H9 (cell line): Measurements from ENCODE around the gene MSI2. TPM values are rescaled to one million over a fixed set of nuclear protein-coding genes. Genes with fewer than 3 reads are reported as not detected.

Experiments
- DNase-seq: peaks from one replicate; pipeline ENCODE4 v3.0.0-alpha.2; 2017
- H2AFZ ChIP-seq: one replicate; pipeline ENCODE4 v1.6.1; 2013; ENCODE audit warnings: mild to moderate bottlenecking, low read length, control low read depth, moderate library complexity
- H2AK5ac ChIP-seq: 2 replicates; pipeline ENCODE4 v1.6.1; 2013; ENCODE audit warnings: low read length, control low read depth, mixed read lengths; ENCODE audit not compliant: insufficient read length
- H2BK120ac ChIP-seq: one replicate; pipeline ENCODE4 v1.6.1; 2013; ENCODE audit warnings: low read depth, mild to moderate bottlenecking, low read length, control low read depth, inconsistent platforms; ENCODE audit not compliant: poor library complexity, severe bottlenecking
- H2BK12ac ChIP-seq: 2 replicates; pipeline ENCODE4 v1.6.1; 2013; ENCODE audit warnings: low read length, control low read depth, mixed read lengths, low read depth; ENCODE audit not compliant: insufficient read length
- H2BK15ac ChIP-seq: 2 replicates; pipeline ENCODE4 v1.6.1; 2013; ENCODE audit warnings: low read depth, low read length, control low read depth
- H2BK20ac ChIP-seq: one replicate; pipeline ENCODE4 v1.6.1; 2013; ENCODE audit warnings: low read depth, mild to moderate bottlenecking, low read length, control low read depth, inconsistent platforms; ENCODE audit not compliant: poor library complexity, severe bottlenecking
- H2BK5ac ChIP-seq: 2 replicates; pipeline ENCODE4 v1.6.1; 2013; ENCODE audit warnings: low read length, control low read depth, mixed read lengths; ENCODE audit not compliant: insufficient read length
- H3K14ac ChIP-seq: 2 replicates; pipeline ENCODE4 v1.6.1; 2013; ENCODE audit warnings: low read length, control low read depth; ENCODE audit not compliant: insufficient read depth
- H3K18ac ChIP-seq: 2 replicates; pipeline ENCODE4 v1.6.1; 2013; ENCODE audit warnings: low read depth, mild to moderate bottlenecking, mixed read lengths, low read length, control low read depth; ENCODE audit not compliant: insufficient read length
- H3K23ac ChIP-seq: 2 replicates; pipeline ENCODE4 v1.6.1; 2013; ENCODE audit warnings: low read length, control low read depth, mixed read lengths, low read depth; ENCODE audit not compliant: insufficient read length
- H3K23me2 ChIP-seq: 2 replicates; pipeline ENCODE4 v1.6.1; 2013; ENCODE audit warnings: low read depth, mild to moderate bottlenecking, mixed read lengths, low read length, control low read depth; ENCODE audit not compliant: insufficient read length, poor library complexity, severe bottlenecking
- H3K27ac ChIP-seq: 2 replicates; pipeline ENCODE4 v1.5.1; 2013; ENCODE audit warnings: low read length, control low read depth, mixed read lengths, low read depth; ENCODE audit not compliant: insufficient read length
- H3K27me3 ChIP-seq: 2 replicates; pipeline ENCODE4 v1.6.1; 2013; ENCODE audit warnings: low read length, control low read depth, inconsistent platforms; ENCODE audit not compliant: insufficient read depth
- H3K4ac ChIP-seq: 2 replicates; pipeline ENCODE4 v1.6.1; 2013; ENCODE audit warnings: low read depth, mild to moderate bottlenecking, control low read depth, inconsistent platforms, low read length, moderate library complexity
- H3K4me1 ChIP-seq: 2 replicates; pipeline ENCODE4 v1.6.1; 2013; ENCODE audit warnings: low read length, control low read depth, inconsistent platforms; ENCODE audit not compliant: insufficient read depth
- H3K4me2 ChIP-seq: 2 replicates; pipeline ENCODE4 v1.6.1; 2013; ENCODE audit warnings: low read length, control low read depth, mixed read lengths; ENCODE audit not compliant: insufficient read length, insufficient read depth
- H3K56ac ChIP-seq: 2 replicates; pipeline ENCODE4 v1.6.1; 2013; ENCODE audit warnings: low read depth, mild to moderate bottlenecking, mixed read lengths, low read length, control low read depth; ENCODE audit not compliant: insufficient read length
- H3K79me1 ChIP-seq: 2 replicates; pipeline ENCODE4 v1.6.1; 2013; ENCODE audit warnings: low read depth, mild to moderate bottlenecking, moderate library complexity, low read length, control low read depth, inconsistent platforms; ENCODE audit not compliant: insufficient read depth, poor library complexity, severe bottlenecking
- H3K79me2 ChIP-seq: 2 replicates; pipeline ENCODE4 v1.6.1; 2013; ENCODE audit warnings: low read length, control low read depth, inconsistent platforms; ENCODE audit not compliant: insufficient read depth
- H3K9ac ChIP-seq: 2 replicates; pipeline ENCODE4 v1.6.1; 2013; ENCODE audit warnings: low read length, control low read depth, mixed read lengths; ENCODE audit not compliant: insufficient read length; ENCODE audit errors: extremely low read depth
- H3K9me3 ChIP-seq: one replicate; pipeline ENCODE4 v1.6.1; 2013; ENCODE audit warnings: low read depth, low read length, inconsistent platforms; ENCODE audit not compliant: control insufficient read depth
- H3T11ph ChIP-seq: one replicate; pipeline ENCODE4 v1.6.1; 2013; ENCODE audit warnings: mild to moderate bottlenecking, low read length, control low read depth, inconsistent platforms
- H4K20me1 ChIP-seq: one replicate; pipeline ENCODE4 v1.6.1; 2013; ENCODE audit not compliant: control insufficient read depth, insufficient read length, insufficient read depth
- H4K5ac ChIP-seq: 2 replicates; pipeline ENCODE4 v1.6.1; 2013; ENCODE audit warnings: low read depth, mild to moderate bottlenecking, mixed read lengths, low read length, control low read depth; ENCODE audit not compliant: insufficient read length
- H4K8ac ChIP-seq: replicated peaks from 2 replicates; pipeline ENCODE4 v1.6.1; 2013; ENCODE audit warnings: low read length, control low read depth, mixed read lengths, low read depth; ENCODE audit not compliant: insufficient read length
- H4K91ac ChIP-seq: 2 replicates; pipeline ENCODE4 v1.6.1; 2013; ENCODE audit warnings: low read depth, mild to moderate bottlenecking, moderate library complexity, mixed read lengths, low read length, control low read depth; ENCODE audit not compliant: insufficient read length
- H3K27ac Mint-ChIP-seq, 3 experiments: 2 replicates in 2 of 3; 3 replicates in 1 of 3; pipeline ENCODE4 v1.8.0; 2020 to 2021; ENCODE audit warnings: mixed read lengths in 3 of 3, mild to moderate bottlenecking in 1 of 3, moderate library complexity in 1 of 3
- H3K27me3 Mint-ChIP-seq: 2 replicates; pipeline ENCODE4 v1.8.0; 2021; ENCODE audit warnings: low read depth, mild to moderate bottlenecking, moderate library complexity, mixed read lengths
- H3K36me3 Mint-ChIP-seq, 3 experiments: 2 replicates in 2 of 3; 3 replicates in 1 of 3; pipeline ENCODE4 v1.8.0; 2020 to 2021; ENCODE audit warnings: low read depth in 3 of 3, mixed read lengths in 3 of 3; ENCODE audit not compliant: insufficient read depth in 1 of 3
- H3K4me1 Mint-ChIP-seq, 2 experiments: 2 replicates each; pipeline ENCODE4 v1.8.0; 2020; ENCODE audit warnings: mixed read lengths in 2 of 2
- H3K4me3 Mint-ChIP-seq, 2 experiments: 2 replicates in 1 of 2; 3 replicates in 1 of 2; pipeline ENCODE4 v1.8.0; 2020 to 2021; ENCODE audit warnings: mild to moderate bottlenecking in 2 of 2, mixed read lengths in 2 of 2, moderate library complexity in 1 of 2
- H3K9me3 Mint-ChIP-seq, 2 experiments: 2 replicates in 1 of 2; 3 replicates in 1 of 2; pipeline ENCODE4 v1.8.0; 2020; ENCODE audit warnings: mild to moderate bottlenecking in 2 of 2, mixed read lengths in 2 of 2, moderate library complexity in 1 of 2
- WGBS: extraction: QIAGEN DNeasy Blood & Tissue Kit; methylation state at CpG from one replicate; pipeline ENCODE4 v1.1.7; 2013; ENCODE audit warnings: missing lambda C conversion rate, low lambda C conversion rate, mixed read lengths; ENCODE audit not compliant: insufficient read length; ENCODE audit errors: extremely low coverage; 5-methylcytosine and 5-hydroxymethylcytosine counted together
- total RNA-seq: library from RNA; stranded (reverse); gene quantifications from 2 replicates; pipeline ENCODE4 v1.2.1, GENCODE V29; 2021
- TF ChIP-seq, protein P1 (sequence below): fragments of 200-600 bp; sonication (generic); conservative IDR thresholded peaks from 3 replicates; pipeline ENCODE4 v1.8.0; 2021; ENCODE audit warnings: antibody characterized with exemption, mild to moderate bottlenecking

The MSI2 gene
- total RNA-seq, 1 experiment from 2014 or later, result 98.5 TPM

DNA sequence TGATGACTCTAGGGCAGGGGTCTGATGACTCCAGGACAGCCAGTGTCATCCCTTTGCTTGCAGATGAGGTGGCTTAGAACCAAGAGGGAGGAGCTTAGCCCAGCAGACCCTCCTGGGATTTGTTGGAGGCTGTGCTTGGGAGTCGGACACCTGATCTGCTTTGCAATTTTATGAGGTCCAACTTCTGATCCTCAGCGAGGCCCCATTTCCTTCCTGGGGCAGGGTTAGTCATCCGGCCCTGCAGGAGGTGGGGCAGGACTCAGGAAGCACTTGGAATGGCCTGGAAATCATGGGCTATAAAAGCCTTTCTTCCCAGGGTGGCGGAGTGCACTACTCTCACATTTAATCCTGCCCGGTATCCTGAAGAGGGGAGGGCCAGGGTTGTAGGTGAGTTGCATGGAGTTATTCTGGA lies 168.5 kb downstream of the MSI2 start:
- H3K18ac ChIP-seq, result no peak overlapping the region
- H2BK120ac ChIP-seq, result no peak overlapping the region
- peaks cover 6% of the 10 kb centered on the region for H3K4me1 ChIP-seq
- H3K9me3 ChIP-seq, result no peaks in the 10 kb centered on the region
- no peak overlapping the region for H2BK20ac ChIP-seq
- TF ChIP-seq, protein P1, sequence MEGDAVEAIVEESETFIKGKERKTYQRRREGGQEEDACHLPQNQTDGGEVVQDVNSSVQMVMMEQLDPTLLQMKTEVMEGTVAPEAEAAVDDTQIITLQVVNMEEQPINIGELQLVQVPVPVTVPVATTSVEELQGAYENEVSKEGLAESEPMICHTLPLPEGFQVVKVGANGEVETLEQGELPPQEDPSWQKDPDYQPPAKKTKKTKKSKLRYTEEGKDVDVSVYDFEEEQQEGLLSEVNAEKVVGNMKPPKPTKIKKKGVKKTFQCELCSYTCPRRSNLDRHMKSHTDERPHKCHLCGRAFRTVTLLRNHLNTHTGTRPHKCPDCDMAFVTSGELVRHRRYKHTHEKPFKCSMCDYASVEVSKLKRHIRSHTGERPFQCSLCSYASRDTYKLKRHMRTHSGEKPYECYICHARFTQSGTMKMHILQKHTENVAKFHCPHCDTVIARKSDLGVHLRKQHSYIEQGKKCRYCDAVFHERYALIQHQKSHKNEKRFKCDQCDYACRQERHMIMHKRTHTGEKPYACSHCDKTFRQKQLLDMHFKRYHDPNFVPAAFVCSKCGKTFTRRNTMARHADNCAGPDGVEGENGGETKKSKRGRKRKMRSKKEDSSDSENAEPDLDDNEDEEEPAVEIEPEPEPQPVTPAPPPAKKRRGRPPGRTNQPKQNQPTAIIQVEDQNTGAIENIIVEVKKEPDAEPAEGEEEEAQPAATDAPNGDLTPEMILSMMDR, result no peak
- H2AK5ac ChIP-seq, result no peak overlapping the region
- Mint-ChIP-seq H3K36me3 (peaks cover 3 to 11% (median 8%) of the 10 kb centered on the region in 3 experiments; a peak in 4 of 7 replicates), H3K4me3 (no peak overlapping the region), H3K9me3 (no peaks in the 10 kb centered on the region), H3K4me1 (peaks cover 30 to 34% of the 10 kb centered on the region in 2 experiments), H3K27ac (no peak overlapping the region), H3K27me3 (no peaks in the 10 kb centered on the region)
- no peak overlapping the region for H4K91ac ChIP-seq
- no peak overlapping the region for H3K56ac ChIP-seq
- no peaks in the 10 kb centered on the region for H4K20me1 ChIP-seq
- no peak overlapping the region for H3K4me2 ChIP-seq
- H3K23me2 ChIP-seq, result no peaks in the 10 kb centered on the region
- H3K9ac ChIP-seq, result no peak overlapping the region
- no peak for DNase-seq
- H3K4ac ChIP-seq, result no peak overlapping the region
- no peak overlapping the region for H3K27ac ChIP-seq
- H4K8ac ChIP-seq, result no peak overlapping the region
- no peak overlapping the region for H2BK12ac ChIP-seq
- no peak overlapping the region for H2BK15ac ChIP-seq
- H3K14ac ChIP-seq, result no peak overlapping the region
- no CpG with 5 or more reads among the region's 5 CpGs for WGBS
- no peaks in the 10 kb centered on the region for H3K79me1 ChIP-seq
- H2BK5ac ChIP-seq, result no peak overlapping the region
- no peaks in the 10 kb centered on the region for H3K27me3 ChIP-seq
- no peak overlapping the region for H3K23ac ChIP-seq
- no peak overlapping the region for H3T11ph ChIP-seq
- no peak overlapping the region for H4K5ac ChIP-seq
- no peaks in the 10 kb centered on the region for H3K79me2 ChIP-seq
- H2AFZ ChIP-seq, result no peak overlapping the region
